Neutrophil (primary cell): Measurements from ENCODE around the gene SPRYD3.

ENCODE experiments used
- H3K27ac ChIP-seq: fragments of 200-600 bp; sonication (generic); 2 replicates; pipeline ENCODE4 v1.5.1; 2016; ENCODE audit warnings: mild to moderate bottlenecking, moderate library complexity
- H3K27me3 ChIP-seq: fragments of 200-600 bp; sonication (generic); 2 replicates; pipeline ENCODE4 v1.6.0; 2016; ENCODE audit warnings: mild to moderate bottlenecking
- H3K36me3 ChIP-seq: fragments of 200-600 bp; sonication (generic); 2 replicates; pipeline ENCODE4 v1.5.1; 2017
- H3K4me1 ChIP-seq, 2 experiments: fragments of 200-600 bp in 1 of 2; sonication (generic) in 1 of 2; 1 replicate in 1 of 2; 2 replicates in 1 of 2; pipeline versions ENCODE4 v1.5.1 to v1.6.1; 2013 to 2016; ENCODE audit warnings: low read depth in 1 of 2, low read length in 1 of 2, mild to moderate bottlenecking in 1 of 2, moderate library complexity in 1 of 2; ENCODE audit not compliant: control insufficient read depth in 1 of 2, insufficient read depth in 1 of 2
- H3K4me3 ChIP-seq, 2 experiments: fragments of 200-600 bp in 1 of 2; sonication (generic) in 1 of 2; 1 replicate in 1 of 2; 2 replicates in 1 of 2; pipeline ENCODE4 v1.5.1; 2013 to 2016; ENCODE audit warnings: low read depth in 1 of 2, low read length in 1 of 2, mild to moderate bottlenecking in 1 of 2, moderate library complexity in 1 of 2
- H3K9me3 ChIP-seq: fragments of 200-600 bp; sonication (generic); 2 replicates; pipeline ENCODE4 v1.5.1; 2016
- CTCF ChIP-seq: fragments of 200-600 bp; sonication (generic); IDR thresholded peaks from 2 replicates; pipeline ENCODE4 v1.5.1; 2016; ENCODE audit warnings: antibody characterized with exemption

SPRYD3 gene

GRCh38 chr12:53102883-53103807 is 24.0 kb upstream of the SPRYD3 start, which contains the start of gene SOAT2:
Gene SOAT2, plus strand, starts transcription at chr12:53103486. Its CDS starts 92 bp downstream, at chr12:53103578.
- Histone ChIP-seq H3K9me3 (no peaks in the 10 kb centered on the region), H3K4me3 (no peak within 1 kb of the TSS), H3K27me3 (peaks cover 13% of the 10 kb centered on the region), H3K36me3 (no peaks in the 10 kb centered on the region), H3K4me1 (peaks cover 20 to 25% of the 10 kb centered on the region in 2 experiments), H3K27ac (peak within 1 kb of the TSS; percentile 53)
- TF ChIP-seq CTCF: no peak

GRCh38 chr12:53101931-53102781 is 23.0 kb upstream of the SPRYD3 start:
- H3K27me3 ChIP-seq: peaks cover 23% of the 10 kb centered on the region
- TF ChIP-seq CTCF: no peak
- H3K4me1 ChIP-seq: peaks cover 30 to 35% of the 10 kb centered on the region in 2 experiments
- no peak overlapping the region for H3K4me3 ChIP-seq
- H3K36me3 ChIP-seq: no peaks in the 10 kb centered on the region
- H3K9me3 ChIP-seq: no peaks in the 10 kb centered on the region
- peak overlapping the region; percentile 53 for H3K27ac ChIP-seq

- TF ChIP-seq CTCF: no peak
- Histone ChIP-seq H3K9me3 (no peaks in the 10 kb centered on the region), H3K4me3 (no peak overlapping the region), H3K27ac (no peak overlapping the region), H3K36me3 (no peaks in the 10 kb centered on the region), H3K4me1 (peaks cover 32 to 36% of the 10 kb centered on the region in 2 experiments), H3K27me3 (peaks cover 32% of the 10 kb centered on the region)
Observed at GRCh38 chr12:53101266-53101665, 22.1 kb upstream of the SPRYD3 start.

- H3K36me3 ChIP-seq: no peaks in the 10 kb centered on the region
- no peak overlapping the region for H3K27ac ChIP-seq
- H3K4me3 ChIP-seq: no peak overlapping the region
- H3K4me1 ChIP-seq: peaks cover 32 to 36% of the 10 kb centered on the region in 2 experiments
- peaks cover 39% of the 10 kb centered on the region for H3K27me3 ChIP-seq
- TF ChIP-seq CTCF: no peak
- H3K9me3 ChIP-seq: no peaks in the 10 kb centered on the region
Observed at GRCh38 chr12:53100466-53101151, 21.4 kb upstream of the SPRYD3 start.
